ENCODE data around the gene MGAT4B. TPM values are rescaled to one million over a fixed set of nuclear protein-coding genes. Genes with fewer than 3 reads are reported as not detected.
A peak's percentile ranks its signal among the peaks of the same experiment; 100 is the strongest.
"Not testable (repeated sequence)": the region's sequence is repeated elsewhere in the genome, so short reads cannot be mapped to it uniquely, and the experiment has no call there.

The MGAT4B gene
- total RNA-seq, 4 donors from 2014 or later, result 52.7 to 153 (median 91.0) TPM

DNA sequence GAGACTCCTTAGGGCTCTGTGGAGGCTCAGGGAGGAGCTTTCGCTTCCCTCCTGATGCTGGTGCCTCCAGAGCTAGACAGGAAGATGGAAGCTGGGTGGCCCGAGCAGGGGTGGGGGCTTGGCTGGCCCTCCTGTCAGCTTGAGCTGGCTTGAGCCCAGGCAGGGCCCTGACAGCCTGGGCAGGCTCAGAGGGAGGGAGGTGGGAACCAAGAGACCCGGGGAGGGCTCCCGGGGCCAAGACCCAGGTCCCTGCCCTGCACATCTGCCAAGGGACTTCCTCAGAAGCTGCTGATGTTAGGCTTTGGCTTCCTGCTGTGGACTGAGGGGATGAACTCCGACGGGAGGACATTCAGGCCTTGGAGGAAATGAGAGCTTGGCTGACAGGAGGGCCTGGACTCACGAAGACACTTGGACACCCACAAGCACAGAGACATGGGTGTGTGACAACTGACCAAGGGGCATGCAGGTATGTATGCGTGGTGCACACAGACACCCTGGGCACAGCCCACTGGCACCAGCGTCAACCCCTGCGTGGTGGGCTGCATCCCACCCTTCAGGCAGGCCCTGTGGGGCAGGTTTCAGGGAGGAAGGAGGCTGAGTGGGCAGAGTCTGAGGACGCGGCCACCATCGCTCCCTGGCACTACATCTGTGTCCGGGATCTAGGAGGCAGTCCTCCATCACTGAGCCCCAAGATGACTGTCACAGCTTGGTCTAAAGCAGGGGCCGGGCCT lies 14.6 kb downstream of the MGAT4B start:
- 58% methylated on average over 11 to 15 of the region's 15 CpGs for WGBS, 2 donors
- peak overlapping the region in 3 of 4 donors; percentile 65 to 92 (median 80) for H3K27ac ChIP-seq
- peaks cover 0 to 46% (median 37%) of the 10 kb centered on the region in 4 donors for H3K4me1 ChIP-seq
- no peak for DNase-seq (ENCODE audit: low spot score in 2 of 2)
- TF ChIP-seq CTCF (IDR thresholded peaks at IDR 0.05) (no peak), EP300 (IDR thresholded peaks at IDR 0.05) (no peak), POLR2A (IDR thresholded peaks at IDR 0.05) (no peak)
- H3K27me3 ChIP-seq, result no peaks in the 10 kb centered on the region
- no peak overlapping the region for H3K4me3 ChIP-seq
- H3K9me3 ChIP-seq, result no peaks in the 10 kb centered on the region
- peaks cover 0 to 2% (median 0%) of the 10 kb centered on the region in 3 donors for H3K36me3 ChIP-seq

- H3K4me1 ChIP-seq, result peaks cover 0 to 22% (median 14%) of the 10 kb centered on the region in 4 donors
- H3K4me3 ChIP-seq; H3K9me3 ChIP-seq; H3K36me3 ChIP-seq; H3K27ac ChIP-seq; H3K27me3 ChIP-seq; DNase-seq (ENCODE audit: low spot score in 2 of 2): not testable (repeated sequence)
- 92 to 97% methylated on average over 9 of the region's 9 CpGs for WGBS, 2 donors
These were observed 17.4 kb downstream of the MGAT4B start for GRCh38 chr5:179789278-179789677.

DNA sequence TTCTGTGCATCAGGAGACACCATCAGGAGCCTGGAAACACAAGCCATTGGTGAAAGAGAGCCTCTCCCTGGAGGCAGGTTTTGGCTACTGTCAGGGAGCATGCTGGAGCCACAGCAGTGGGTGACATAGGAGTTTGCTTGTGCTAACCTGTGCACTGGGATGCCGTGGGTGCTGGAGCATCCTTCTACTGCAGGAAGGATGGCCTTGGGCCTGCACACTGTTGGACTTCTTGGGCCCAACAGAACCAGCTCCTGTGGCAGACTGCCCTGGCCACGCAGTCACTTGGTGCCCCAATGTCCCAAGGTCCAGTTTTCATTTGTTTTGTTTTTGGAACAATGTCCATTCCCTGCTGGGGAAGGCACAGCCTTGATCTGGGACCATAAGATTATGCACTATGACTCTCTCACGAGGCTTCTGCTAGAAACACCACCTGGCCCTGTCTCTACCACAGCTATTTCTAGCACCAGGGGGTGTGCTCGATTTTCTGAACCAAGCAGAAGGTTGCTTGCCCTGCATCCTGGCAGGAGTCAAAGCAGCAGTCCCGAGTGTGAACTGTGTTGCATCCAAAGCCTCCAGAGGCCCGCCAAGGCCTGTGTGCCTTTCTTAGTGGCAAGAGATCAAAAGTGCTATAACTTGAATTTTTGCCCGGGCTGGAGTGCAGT lies 18.3 kb downstream of the MGAT4B start:
- Histone ChIP-seq H3K9me3 (no peaks in the 10 kb centered on the region), H3K27ac (no peak overlapping the region), H3K4me1 (peaks cover 0 to 12% (median 5%) of the 10 kb centered on the region in 4 donors), H3K27me3 (no peaks in the 10 kb centered on the region), H3K36me3 (peaks cover 0 to 5% (median 0%) of the 10 kb centered on the region in 3 donors), H3K4me3 (no peak overlapping the region)
- WGBS, 2 donors, result 93 to 100% methylated on average over 7 of the region's 7 CpGs
- no peak for TF ChIP-seq EP300 (IDR thresholded peaks at IDR 0.05)
- TF ChIP-seq CTCF (IDR thresholded peaks at IDR 0.05), result no peak
- no peak for DNase-seq (ENCODE audit: low spot score in 2 of 2)

GRCh38 chr5:179786861-179787260 lies 19.8 kb downstream of the MGAT4B start:
- Histone ChIP-seq H3K27me3 (no peaks in the 10 kb centered on the region), H3K36me3 (peaks cover 0 to 5% (median 0%) of the 10 kb centered on the region in 3 donors), H3K4me1 (no peaks in the 10 kb centered on the region), H3K27ac (no peak overlapping the region), H3K9me3 (no peaks in the 10 kb centered on the region), H3K4me3 (no peak overlapping the region)
- TF ChIP-seq POLR2A (IDR thresholded peaks at IDR 0.05) (no peak), CTCF (IDR thresholded peaks at IDR 0.05) (no peak), EP300 (IDR thresholded peaks at IDR 0.05) (no peak)
- no peak for DNase-seq (ENCODE audit: low spot score in 2 of 2)
- 74 to 76% methylated on average over 11 of the region's 12 CpGs for WGBS, 2 donors

DNA sequence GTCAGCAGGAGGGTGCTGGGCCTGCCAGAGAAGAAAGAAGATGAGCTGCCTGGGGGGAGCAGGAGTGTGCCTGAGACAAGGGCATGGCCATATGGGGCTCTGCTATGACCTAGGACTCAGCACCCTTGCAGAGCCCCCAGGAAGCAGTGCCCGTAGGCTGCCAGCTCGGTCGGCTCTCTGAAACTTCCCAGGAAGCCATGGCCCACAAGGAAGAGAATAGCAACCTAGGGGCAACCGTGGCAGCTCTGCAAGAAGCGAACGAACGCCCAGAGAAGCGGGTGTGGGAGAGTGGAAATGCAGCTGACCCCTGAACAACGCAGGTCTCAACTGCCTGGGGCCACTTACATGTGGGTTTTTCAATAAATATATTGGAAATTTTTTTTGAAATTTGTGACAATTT lies 23.5 kb downstream of the MGAT4B start:
- H3K9me3 ChIP-seq, result no peaks in the 10 kb centered on the region
- WGBS, 2 donors, result 90 to 91% methylated on average over 9 of the region's 9 CpGs
- DNase-seq (ENCODE audit: low spot score in 2 of 2), result no peak
- H3K27me3 ChIP-seq, result no peaks in the 10 kb centered on the region
- H3K4me1 ChIP-seq, result no peaks in the 10 kb centered on the region
- H3K4me3 ChIP-seq, result no peak overlapping the region
- H3K36me3 ChIP-seq, result peaks cover 0 to 28% (median 0%) of the 10 kb centered on the region in 3 donors
- TF ChIP-seq CTCF (IDR thresholded peaks at IDR 0.05), result no peak
- TF ChIP-seq EP300 (IDR thresholded peaks at IDR 0.05), result no peak
- no peak for TF ChIP-seq POLR2A (IDR thresholded peaks at IDR 0.05)
- H3K27ac ChIP-seq, result no peak overlapping the region

All from tibial nerve (tissue), 4 donors.